Measurements from ENCODE around the gene GM2A. TPM values are rescaled to one million over a fixed set of nuclear protein-coding genes. Genes with fewer than 3 reads are reported as not detected.

GM2A gene
- total and polyA plus RNA-seq, 2 of the 13 experiments (the other 11 are each of a cell fraction or from before 2014, with no cell fraction given): 14.6 to 29.6 TPM

DNA sequence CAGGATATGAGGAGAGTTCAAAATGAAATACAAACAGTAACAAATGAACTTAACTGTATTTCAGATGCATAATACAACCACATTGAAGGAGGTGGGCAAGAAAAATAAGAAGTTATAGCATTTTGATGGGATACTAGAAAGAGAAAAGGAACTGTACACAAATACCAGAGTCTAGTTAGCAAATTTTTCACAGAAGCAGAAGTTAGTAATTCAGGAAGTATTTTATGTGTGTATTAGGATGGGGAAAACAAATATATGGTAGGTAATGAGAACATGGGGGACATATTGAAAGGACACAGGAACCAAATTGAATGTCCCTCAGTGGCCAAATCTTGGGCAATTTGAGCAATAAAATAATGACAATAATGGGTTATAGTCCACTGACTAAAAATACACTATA, 18.4 kb downstream of the GM2A start:
- ChIA-PET POLR2A (interaction anchor here (1.2 kb wide), 1 partner anchor 19 kb away, joined by 6 read pairs; the partner anchor contains the start of gene GM2A), CTCF (ENCODE audit: low intra/inter-chr PET ratio, low total read pairs) (no interaction called here)
- BruUV-seq (replicated peaks): no TSS peak
- Histone ChIP-seq H3K4me1 (ENCODE audit: insufficient read depth, low read length) (no peaks in the 10 kb centered on the region), H4K20me1 (ENCODE audit: insufficient read depth, low read length) (no peaks in the 10 kb centered on the region), H3K79me2 (ENCODE audit: insufficient read depth, low read length) (no peaks in the 10 kb centered on the region), H3K27ac (ENCODE audit: extremely low read length, insufficient read depth, low read length) (no peak overlapping the region), H3K4me2 (ENCODE audit: low read depth, low read length) (no peak overlapping the region), H3K9ac (ENCODE audit: insufficient read depth, low read depth, low read length) (no peak overlapping the region), H3K36me3 (replicated peaks in 1 of 2; ENCODE audit: control insufficient read depth in 1 of 2, insufficient read depth in 2 of 2, low read length in 2 of 2) (peaks cover 8 to 24% of the 10 kb centered on the region in 2 experiments; a peak in 4 of 5 replicates), H3K9me3 (ENCODE audit: low read length) (no peaks in the 10 kb centered on the region), H3K27me3 (ENCODE audit: control insufficient read depth in 1 of 2, insufficient read depth in 2 of 2, low read length in 2 of 2) (no peaks in the 10 kb centered on the region), H2AFZ (ENCODE audit: low read length) (no peak overlapping the region), H3K4me3 (replicated peaks in 1 of 3; ENCODE audit: insufficient read depth in 1 of 3, low read depth in 2 of 3, low read length in 3 of 3) (no peak overlapping the region)
- in situ Hi-C loops (cut with HindIII; ENCODE audit: extremely low pct_ligation_motif_present, low pct_unique_long_range_greater_than_20kb): no loop called here
- ATAC-seq: no peak
- no peak for DNase-seq (ENCODE audit: low spot score)
- no peak for FAIRE-seq
- intact Hi-C loops (cut with micrococcal nuclease; ENCODE audit: unreplicated experiment): no loop called here
- TF ChIP-seq PLRG1 (conservative IDR thresholded peaks at IDR 0.05) (no peak), ZNF891 (CRISPR knock-in tag; IDR thresholded peaks at IDR 0.05) (no peak), KDM6A (CRISPR knock-in tag; IDR thresholded peaks at IDR 0.05; ENCODE audit: low read depth) (no peak), SAFB2 (CRISPR knock-in tag; IDR thresholded peaks at IDR 0.05; ENCODE audit: borderline replicate concordance, low read depth) (no peak), HES4 (CRISPR knock-in tag; IDR thresholded peaks at IDR 0.05; ENCODE audit: borderline replicate concordance) (no peak), ZNF605 (CRISPR knock-in tag; IDR thresholded peaks at IDR 0.05) (no peak), EP300 (IDR thresholded peaks at IDR 0.05; ENCODE audit: low read depth in 2 of 2, low read length in 2 of 2) (no peak), EP300 (CRISPR knock-in tag; IDR thresholded peaks at IDR 0.05; ENCODE audit: borderline replicate concordance) (no peak)
- TF ChIP-seq, protein P1, sequence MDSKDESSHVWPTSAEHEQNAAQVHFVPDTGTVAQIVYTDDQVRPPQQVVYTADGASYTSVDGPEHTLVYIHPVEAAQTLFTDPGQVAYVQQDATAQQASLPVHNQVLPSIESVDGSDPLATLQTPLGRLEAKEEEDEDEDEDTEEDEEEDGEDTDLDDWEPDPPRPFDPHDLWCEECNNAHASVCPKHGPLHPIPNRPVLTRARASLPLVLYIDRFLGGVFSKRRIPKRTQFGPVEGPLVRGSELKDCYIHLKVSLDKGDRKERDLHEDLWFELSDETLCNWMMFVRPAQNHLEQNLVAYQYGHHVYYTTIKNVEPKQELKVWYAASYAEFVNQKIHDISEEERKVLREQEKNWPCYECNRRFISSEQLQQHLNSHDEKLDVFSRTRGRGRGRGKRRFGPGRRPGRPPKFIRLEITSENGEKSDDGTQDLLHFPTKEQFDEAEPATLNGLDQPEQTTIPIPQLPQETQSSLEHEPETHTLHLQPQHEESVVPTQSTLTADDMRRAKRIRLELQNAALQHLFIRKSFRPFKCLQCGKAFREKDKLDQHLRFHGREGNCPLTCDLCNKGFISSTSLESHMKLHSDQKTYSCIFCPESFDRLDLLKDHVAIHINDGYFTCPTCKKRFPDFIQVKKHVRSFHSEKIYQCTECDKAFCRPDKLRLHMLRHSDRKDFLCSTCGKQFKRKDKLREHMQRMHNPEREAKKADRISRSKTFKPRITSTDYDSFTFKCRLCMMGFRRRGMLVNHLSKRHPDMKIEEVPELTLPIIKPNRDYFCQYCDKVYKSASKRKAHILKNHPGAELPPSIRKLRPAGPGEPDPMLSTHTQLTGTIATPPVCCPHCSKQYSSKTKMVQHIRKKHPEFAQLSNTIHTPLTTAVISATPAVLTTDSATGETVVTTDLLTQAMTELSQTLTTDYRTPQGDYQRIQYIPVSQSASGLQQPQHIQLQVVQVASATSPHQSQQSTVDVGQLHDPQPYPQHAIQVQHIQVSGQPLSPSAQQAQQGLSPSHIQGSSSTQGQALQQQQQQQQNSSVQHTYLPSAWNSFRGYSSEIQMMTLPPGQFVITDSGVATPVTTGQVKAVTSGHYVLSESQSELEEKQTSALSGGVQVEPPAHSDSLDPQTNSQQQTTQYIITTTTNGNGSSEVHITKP (CRISPR knock-in tag; IDR thresholded peaks at IDR 0.05; ENCODE audit: low read depth): no peak
- TF ChIP-seq, protein P2, sequence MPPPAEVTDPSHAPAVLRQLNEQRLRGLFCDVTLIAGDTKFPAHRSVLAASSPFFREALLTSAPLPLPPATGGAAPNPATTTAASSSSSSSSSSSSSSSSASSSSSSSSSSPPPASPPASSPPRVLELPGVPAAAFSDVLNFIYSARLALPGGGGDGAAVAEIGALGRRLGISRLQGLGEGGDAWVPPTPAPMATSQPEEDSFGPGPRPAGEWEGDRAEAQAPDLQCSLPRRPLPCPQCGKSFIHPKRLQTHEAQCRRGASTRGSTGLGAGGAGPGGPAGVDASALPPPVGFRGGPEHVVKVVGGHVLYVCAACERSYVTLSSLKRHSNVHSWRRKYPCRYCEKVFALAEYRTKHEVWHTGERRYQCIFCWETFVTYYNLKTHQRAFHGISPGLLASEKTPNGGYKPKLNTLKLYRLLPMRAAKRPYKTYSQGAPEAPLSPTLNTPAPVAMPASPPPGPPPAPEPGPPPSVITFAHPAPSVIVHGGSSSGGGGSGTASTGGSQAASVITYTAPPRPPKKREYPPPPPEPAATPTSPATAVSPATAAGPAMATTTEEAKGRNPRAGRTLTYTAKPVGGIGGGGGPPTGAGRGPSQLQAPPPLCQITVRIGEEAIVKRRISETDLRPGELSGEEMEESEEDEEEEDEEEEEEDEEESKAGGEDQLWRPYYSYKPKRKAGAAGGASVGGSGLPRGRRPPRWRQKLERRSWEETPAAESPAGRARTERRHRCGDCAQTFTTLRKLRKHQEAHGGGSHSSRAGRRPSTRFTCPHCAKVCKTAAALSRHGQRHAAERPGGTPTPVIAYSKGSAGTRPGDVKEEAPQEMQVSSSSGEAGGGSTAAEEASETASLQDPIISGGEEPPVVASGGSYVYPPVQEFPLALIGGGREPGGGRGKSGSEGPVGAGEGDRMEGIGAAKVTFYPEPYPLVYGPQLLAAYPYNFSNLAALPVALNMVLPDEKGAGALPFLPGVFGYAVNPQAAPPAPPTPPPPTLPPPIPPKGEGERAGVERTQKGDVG (CRISPR knock-in tag; IDR thresholded peaks at IDR 0.05; ENCODE audit: borderline replicate concordance): no peak
- TF ChIP-seq, protein P3, sequence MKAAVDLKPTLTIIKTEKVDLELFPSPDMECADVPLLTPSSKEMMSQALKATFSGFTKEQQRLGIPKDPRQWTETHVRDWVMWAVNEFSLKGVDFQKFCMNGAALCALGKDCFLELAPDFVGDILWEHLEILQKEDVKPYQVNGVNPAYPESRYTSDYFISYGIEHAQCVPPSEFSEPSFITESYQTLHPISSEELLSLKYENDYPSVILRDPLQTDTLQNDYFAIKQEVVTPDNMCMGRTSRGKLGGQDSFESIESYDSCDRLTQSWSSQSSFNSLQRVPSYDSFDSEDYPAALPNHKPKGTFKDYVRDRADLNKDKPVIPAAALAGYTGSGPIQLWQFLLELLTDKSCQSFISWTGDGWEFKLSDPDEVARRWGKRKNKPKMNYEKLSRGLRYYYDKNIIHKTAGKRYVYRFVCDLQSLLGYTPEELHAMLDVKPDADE (CRISPR knock-in tag; IDR thresholded peaks at IDR 0.05): no peak
- TF ChIP-seq, protein P4, sequence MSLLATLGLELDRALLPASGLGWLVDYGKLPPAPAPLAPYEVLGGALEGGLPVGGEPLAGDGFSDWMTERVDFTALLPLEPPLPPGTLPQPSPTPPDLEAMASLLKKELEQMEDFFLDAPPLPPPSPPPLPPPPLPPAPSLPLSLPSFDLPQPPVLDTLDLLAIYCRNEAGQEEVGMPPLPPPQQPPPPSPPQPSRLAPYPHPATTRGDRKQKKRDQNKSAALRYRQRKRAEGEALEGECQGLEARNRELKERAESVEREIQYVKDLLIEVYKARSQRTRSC (CRISPR knock-in tag; IDR thresholded peaks at IDR 0.05; ENCODE audit: low read depth): no peak
- TF ChIP-seq, protein P5, sequence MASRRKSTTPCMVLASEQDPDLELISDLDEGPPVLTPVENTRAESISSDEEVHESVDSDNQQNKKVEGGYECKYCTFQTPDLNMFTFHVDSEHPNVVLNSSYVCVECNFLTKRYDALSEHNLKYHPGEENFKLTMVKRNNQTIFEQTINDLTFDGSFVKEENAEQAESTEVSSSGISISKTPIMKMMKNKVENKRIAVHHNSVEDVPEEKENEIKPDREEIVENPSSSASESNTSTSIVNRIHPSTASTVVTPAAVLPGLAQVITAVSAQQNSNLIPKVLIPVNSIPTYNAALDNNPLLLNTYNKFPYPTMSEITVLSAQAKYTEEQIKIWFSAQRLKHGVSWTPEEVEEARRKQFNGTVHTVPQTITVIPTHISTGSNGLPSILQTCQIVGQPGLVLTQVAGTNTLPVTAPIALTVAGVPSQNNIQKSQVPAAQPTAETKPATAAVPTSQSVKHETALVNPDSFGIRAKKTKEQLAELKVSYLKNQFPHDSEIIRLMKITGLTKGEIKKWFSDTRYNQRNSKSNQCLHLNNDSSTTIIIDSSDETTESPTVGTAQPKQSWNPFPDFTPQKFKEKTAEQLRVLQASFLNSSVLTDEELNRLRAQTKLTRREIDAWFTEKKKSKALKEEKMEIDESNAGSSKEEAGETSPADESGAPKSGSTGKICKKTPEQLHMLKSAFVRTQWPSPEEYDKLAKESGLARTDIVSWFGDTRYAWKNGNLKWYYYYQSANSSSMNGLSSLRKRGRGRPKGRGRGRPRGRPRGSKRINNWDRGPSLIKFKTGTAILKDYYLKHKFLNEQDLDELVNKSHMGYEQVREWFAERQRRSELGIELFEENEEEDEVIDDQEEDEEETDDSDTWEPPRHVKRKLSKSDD (CRISPR knock-in tag; IDR thresholded peaks at IDR 0.05; ENCODE audit: low read depth): no peak
